HG03558 (cell line): Measurements from ENCODE around the gene CHST13.

Experiments
- ATAC-seq: cut with Tn5 transposase; IDR thresholded peaks from one replicate; pipeline ENCODE4 v1.9.1; 2021; ENCODE audit warnings: moderate number of reproducible peaks; ENCODE audit not compliant: unreplicated experiment; ENCODE audit errors: extremely low read depth

Gene CHST13

GRCh38 chr3:126551121-126551838 is 27.3 kb downstream of the CHST13 start:
- no peak for ATAC-seq

DNA sequence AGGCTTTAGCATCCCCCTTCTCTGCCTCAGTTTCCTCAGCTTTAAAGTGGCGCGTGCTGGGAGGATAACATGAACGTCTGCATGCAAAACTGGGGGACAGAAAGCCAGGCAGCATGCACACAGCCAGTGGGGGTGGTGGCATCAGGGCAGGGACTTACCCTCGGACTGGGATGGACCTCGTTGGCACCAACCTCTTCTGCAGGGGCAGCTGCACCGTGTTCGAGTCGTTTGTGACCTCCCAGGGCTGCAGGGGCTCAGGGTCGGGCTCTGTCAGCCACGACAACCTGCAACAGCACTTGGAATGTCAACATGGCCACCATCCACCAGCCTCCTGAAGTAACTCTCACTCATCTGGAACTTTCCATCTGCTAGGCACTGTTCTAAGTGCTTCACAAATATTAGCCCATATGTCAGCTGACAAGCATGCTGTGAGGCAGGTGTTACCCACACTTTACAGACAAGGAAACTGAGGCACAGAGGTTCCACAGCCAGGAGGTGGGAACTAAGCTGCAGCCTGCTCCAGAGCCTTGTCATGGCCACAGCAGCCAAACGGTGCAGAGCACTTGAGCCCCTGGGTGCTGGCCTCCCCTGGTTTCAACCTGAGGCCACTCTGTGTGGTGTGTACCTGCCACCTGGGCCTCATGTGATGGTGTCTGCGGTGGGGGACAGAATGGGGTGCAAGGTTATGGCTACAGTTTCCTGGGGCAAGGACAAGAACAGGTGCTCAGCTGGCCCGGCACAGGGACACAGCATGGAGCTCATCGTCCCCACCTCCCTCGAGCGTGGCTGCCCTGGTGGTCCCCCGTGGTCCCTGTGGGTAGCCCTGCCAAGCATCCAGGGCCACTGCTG is 28.1 kb downstream of the CHST13 start:
- ATAC-seq: no peak

DNA sequence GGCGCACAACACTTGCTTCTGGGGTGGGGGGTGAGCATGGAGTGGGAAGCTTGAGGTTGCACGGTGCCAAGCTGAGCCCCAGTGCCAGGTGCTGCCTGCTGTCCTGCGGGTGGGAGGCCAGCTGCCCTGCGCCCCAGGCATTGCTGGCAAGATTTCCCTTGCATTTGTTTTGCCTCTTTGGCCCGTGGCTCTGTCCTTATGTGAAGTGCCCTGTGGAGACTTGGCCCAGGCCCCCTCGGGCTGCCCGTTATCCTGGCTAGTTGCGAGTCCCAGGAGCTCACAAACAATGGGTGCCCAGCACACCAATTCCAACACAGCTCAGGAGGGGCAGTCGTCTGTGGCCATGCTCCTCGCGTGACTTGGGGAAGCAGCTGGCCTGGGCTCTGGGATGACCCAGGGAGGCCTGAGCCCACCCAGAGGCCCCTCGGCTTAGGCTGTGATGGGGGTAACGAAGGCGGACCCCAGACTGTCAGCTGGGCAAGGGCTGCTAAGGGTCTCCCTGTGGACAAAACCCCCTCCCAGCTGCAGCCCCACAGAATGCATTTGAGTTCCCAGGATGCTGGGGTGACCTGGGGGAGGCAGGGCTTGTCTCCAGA is 28.8 kb downstream of the CHST13 start:
- no peak for ATAC-seq

DNA sequence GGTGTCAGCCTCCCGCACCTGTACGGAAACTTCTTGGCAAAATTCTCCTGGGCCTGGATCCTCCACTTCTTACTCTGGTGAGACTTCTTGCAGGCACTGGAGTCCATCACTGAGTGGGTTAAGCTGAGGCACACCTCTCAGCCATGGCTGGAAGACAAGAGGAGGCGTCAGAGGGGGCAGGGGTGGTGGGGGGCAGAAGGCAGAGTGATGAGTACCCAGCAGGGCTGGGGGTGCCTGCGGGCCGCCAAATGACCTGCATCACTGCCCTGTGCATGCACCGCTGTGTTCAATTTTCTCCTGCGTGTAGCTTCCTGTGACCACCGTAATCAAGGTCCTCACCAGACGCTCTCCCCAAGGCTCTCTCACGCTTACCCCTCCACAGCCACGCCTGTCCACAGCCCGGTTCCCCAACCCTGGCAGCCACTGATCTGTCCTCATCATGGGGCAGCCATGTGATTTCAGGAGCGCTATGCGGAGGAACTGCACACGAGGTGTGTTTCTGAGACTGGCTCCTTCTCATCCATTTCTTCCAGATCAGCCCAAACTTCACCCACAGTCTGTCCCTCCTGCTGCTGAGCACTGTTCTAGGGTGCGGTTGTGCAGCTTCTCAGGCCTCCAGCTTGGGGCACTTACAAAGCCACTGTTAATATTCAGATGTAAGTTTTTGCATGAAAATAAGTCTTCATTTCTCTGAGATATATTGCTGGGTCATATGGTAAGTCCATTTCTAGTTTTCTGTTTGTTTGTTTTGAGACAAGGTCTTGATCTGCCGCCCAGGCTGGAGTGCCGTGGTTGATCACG is 29.5 kb downstream of the CHST13 start:
- ATAC-seq: no peak

GRCh38 chr3:126554560-126555525 is 30.9 kb downstream of the CHST13 start:
- no peak for ATAC-seq

DNA sequence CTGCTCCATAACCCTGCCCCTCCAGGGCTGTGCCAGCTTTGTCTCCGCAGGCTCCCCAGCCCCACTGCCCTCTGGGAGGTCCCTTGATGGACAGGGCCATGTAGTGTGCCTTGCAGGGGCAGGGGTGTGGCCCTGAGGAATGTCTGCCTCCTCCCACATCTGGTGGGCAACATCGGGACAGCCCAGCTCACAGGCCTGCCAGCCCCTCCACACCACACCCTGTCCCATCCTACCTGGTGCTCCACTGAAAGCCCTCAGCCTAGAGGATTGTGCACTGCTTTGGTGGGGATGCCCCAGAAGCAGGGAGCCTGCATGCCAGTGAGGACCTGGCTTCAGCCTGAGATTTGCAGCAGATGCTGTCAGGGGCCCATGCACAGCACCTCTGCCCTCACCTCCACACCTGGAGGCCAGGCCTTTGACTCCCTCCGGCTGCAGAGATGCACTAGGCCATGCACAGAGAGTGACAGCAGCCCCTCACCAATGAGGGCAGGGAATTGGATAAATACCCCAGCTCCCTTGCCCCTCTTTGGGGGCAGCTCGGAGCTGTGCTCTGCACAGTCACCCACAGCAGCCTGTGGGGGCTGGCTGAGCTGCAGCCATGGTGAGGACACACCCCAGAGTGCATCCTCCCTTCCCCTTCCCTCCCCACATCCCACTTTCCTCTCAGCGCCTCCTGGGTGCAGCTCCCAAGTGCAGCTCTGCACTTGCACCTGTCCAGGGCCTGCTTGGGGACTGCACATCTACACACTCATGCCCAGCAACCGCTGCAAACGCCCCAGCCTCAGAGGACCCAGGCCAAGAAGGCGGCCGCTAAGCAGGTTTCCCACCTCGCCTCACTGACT is 32.1 kb downstream of the CHST13 start:
- ATAC-seq: no peak

DNA sequence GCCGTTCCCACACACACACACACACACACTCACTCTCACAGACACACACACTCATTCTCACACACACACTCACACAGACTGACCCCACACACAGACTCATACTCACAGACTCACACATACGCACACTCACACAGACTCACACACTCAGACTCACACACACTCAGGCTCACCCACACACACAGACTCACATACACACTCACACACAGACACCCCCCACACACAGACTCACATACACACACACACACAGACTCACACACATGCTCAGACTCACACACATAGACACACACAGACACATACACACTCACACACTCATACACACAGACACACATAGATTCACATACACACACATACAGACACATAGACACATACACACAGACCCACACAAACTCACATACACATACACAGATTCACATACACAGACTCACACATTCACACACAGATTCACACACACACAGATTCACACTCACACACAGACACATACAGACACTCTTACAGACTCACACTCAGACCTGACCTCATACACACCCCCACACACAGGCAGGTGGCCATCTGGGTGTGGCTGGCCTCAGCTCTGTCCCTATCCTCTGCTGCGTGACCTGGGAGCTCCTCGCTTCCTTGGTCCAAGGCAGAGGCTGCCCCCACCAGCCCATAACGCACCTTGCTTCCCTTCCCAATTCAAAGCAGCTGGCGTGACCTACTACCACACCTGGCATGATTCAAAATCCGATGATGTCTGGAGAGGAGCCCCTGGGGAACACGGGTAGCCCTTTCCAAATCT is 32.9 kb downstream of the CHST13 start:
- no peak for ATAC-seq

- ATAC-seq: no peak
These were observed 33.4 kb downstream of the CHST13 start for GRCh38 chr3:126557415-126557745.

- no peak for ATAC-seq
These were observed 33.8 kb downstream of the CHST13 start for GRCh38 chr3:126557761-126558160.

GRCh38 chr3:126558336-126559071 is 34.5 kb downstream of the CHST13 start, which contains the start of gene C3orf22:
C3orf22 (minus strand) TSS chr3:126558932; CDS start chr3:126553390, 5,542 bp downstream.
- no peak for ATAC-seq

DNA sequence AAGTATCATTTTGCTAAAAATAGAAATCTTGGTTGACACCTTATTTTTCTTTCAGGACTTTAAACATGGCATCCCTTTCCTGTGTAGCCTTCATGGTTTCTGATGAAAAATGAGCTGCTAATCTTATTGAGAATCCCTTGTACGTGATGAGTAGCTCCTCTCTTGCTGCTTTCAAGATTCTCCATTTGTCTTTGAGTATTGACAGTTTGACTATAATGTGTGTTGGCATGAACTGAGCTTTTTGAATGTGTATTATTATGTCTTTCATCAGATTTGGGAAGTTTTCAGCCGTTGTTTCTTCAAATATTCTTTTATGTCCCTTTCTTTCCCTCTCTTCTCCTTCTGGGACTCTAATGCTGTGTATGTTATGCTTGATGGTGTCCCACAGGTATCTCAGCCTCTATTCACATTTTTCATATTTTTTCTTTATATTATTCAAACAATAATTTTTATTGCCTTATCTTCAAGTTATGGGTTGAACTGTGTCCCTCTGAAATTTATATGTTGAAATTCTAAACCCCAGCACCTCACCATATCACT is 38.9 kb downstream of the CHST13 start:
- no peak for ATAC-seq

DNA sequence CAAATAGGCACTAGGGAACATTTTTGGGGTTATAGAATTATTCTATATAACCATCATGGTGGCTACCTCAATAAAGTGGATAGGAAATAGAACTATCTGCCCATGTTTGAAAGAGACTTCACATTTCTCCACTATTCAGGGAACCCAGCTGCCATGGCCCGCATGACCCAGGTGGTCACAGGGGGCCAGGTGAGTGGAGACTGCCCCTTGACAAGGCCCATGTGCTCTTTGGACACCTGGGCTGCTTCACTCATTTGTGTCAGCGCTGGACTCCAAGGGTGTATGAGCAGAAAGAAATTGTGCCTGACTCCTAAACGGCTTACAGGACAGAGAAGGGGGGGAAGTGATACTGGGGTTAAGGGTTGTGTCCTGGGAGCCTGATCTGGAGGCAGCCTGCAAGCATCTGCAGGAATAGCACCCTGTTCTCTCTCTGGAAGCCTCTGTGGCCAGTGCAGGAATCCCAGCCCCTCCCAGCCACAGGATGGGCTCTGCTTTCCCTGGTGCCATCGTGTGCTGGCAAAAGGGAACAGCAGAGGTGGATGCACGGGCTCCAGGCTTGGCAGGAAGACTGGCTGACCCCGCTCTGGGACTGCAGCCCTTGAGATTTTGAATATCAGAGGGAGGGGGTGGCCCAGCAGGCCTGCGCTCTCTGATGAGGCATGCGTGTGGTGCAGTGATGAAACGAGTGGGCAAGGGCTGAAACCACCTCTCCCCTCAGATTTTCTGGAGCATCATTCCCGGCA is 43.9 kb downstream of the CHST13 start:
- no peak for ATAC-seq

- no peak for ATAC-seq
These were observed 44.9 kb downstream of the CHST13 start for GRCh38 chr3:126568776-126569342.

DNA sequence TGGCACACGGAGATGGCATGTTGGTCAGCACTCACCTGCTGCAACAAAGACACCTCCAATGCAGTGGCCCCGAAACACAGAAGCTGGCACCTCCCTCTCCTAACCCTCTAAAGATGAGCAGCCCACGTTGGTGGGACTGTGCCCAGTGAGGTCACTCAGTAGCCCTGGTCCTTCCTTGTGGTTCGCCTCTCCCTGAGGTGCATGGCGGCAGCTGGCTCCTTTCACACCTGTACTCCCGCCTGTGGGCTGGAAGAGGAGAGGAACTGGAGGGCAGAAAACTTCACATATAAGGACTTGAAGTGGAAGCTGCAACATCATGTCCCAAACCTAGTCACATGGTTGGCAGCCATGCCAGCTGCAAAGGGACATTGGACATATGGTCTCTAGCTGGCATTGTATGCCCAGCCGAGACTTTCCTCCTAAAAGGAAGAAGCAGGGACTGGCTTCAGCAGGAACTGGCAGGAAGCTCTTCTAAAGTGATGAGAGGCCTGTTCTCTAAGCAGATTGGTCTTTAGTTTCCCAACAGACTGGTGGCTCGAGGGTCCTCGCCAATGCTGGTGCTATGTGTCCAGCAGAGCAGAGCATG is 45.5 kb downstream of the CHST13 start:
- ATAC-seq: no peak

DNA sequence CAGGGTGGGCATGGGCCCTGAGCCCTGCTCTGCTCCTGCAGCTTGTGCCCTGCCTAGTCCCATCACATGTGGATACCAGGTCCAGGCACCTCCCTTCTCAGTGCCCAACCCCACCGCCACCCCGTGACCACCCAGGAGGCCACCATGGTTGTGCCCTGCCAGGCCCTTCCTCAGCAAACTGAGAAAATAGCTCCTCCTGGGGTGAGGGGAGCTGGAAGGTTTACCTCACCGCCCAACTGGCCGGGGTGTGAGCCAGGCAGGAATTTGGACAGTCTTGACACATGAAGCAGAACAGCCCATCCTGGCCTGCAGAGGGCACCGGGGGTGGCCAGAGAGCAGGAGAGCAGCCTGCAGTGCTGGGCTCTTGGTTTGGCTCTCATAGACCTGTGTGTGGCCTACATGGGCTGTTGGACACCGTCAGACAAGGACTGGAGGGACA is 46.2 kb downstream of the CHST13 start:
- ATAC-seq: no peak
